GM12878 (cell line): Measurements from ENCODE around the gene ADSS1. TPM values are rescaled to one million over a fixed set of nuclear protein-coding genes. Genes with fewer than 3 reads are reported as not detected.

ENCODE experiments used
- ATAC-seq: fragments of 200-7000 bp; cut with Tn5 transposase; 3 replicates; pipeline ENCODE4 v1.9.1; 2020; ENCODE audit warnings: mild to moderate bottlenecking, moderate library complexity
- BruUV-seq: library from RNA; stranded (reverse); fragments of 400-500 nt; replicated peaks from 2 replicates; lab custom pipeline; 2021; lab: Mats Ljungman, UMichigan
- CTCF ChIA-PET: fragments of 300-600 bp; sonication (Branson Sonifier 250); formaldehyde crosslinking; extraction: SDS; loops from one replicate; lab custom pipeline; 2021; ENCODE audit warnings: inconsistent platforms; lab: Yijun Ruan, JAX
- POLR2A ChIA-PET: fragments of 350-600 bp; formaldehyde crosslinking; extraction: SDS; loops from one replicate; lab custom pipeline; 2021; ENCODE audit warnings: inconsistent platforms; lab: Charles Lee
- RAD21 ChIA-PET: fragments of 300-600 bp; sonication (Branson Sonifier 250); formaldehyde crosslinking; loops from one replicate; lab custom pipeline; 2023; ENCODE audit warnings: antibody characterized with exemption; ENCODE audit not compliant: unreplicated experiment; lab: Charles Lee
- SMC1A ChIA-PET: fragments of 300-600 bp; sonication (Branson Sonifier 250); formaldehyde crosslinking; loops from one replicate; lab custom pipeline; 2023; ENCODE audit not compliant: unreplicated experiment, uncharacterized antibody; lab: Charles Lee
- DNase-seq: peaks from one replicate; pipeline ENCODE4 v3.0.0-alpha.2; 2011; ENCODE audit warnings: low read depth, low spot score
- FAIRE-seq: peaks from 3 replicates; lab custom pipeline; 2011; peaks lifted over from hg19 to GRCh38; lab: Jason Lieb, UNC
- H2AFZ ChIP-seq: 2 replicates; pipeline ENCODE4 v1.6.0; 2011; ENCODE audit warnings: low read depth, low read length, control low read depth; ENCODE audit not compliant: control insufficient read depth
- H3K27ac ChIP-seq: 2 replicates; pipeline ENCODE4 v1.5.1; 2011; ENCODE audit warnings: control low read depth; ENCODE audit not compliant: control insufficient read depth, insufficient read depth
- H3K27me3 ChIP-seq, 2 experiments: replicated peaks in 1 of 2; 2 replicates each; pipeline versions ENCODE4 v1.6.0 to v1.6.1; 2011; ENCODE audit warnings: low read length in 1 of 2; ENCODE audit not compliant: control insufficient read depth in 2 of 2, insufficient read depth in 2 of 2
- H3K36me3 ChIP-seq, 2 experiments: 2 replicates each; pipeline ENCODE4 v1.5.1; 2011; ENCODE audit warnings: low read length in 1 of 2; ENCODE audit not compliant: control insufficient read depth in 2 of 2, insufficient read depth in 2 of 2
- H3K4me1 ChIP-seq: 2 replicates; pipeline ENCODE4 v1.6.1; 2011; ENCODE audit warnings: mild to moderate bottlenecking, low read length, moderate library complexity, mixed read lengths; ENCODE audit not compliant: control insufficient read depth, insufficient read depth
- H3K4me2 ChIP-seq: 2 replicates; pipeline ENCODE4 v1.6.0; 2011; ENCODE audit warnings: control low read depth; ENCODE audit not compliant: control insufficient read depth, insufficient read depth
- H3K4me3 ChIP-seq: fragments of 200-600 bp; sonication (generic); 2 replicates; pipeline ENCODE4 v1.5.1; 2016
- H3K79me2 ChIP-seq: 2 replicates; pipeline ENCODE4 v1.6.0; 2011; ENCODE audit warnings: low read length; ENCODE audit not compliant: control insufficient read depth, insufficient read depth
- H3K9ac ChIP-seq: 2 replicates; pipeline ENCODE4 v1.8.0; 2011; ENCODE audit warnings: low read length, control low read depth, mixed read lengths; ENCODE audit not compliant: control insufficient read depth, insufficient read depth
- H3K9me3 ChIP-seq: replicated peaks from 3 replicates; pipeline ENCODE4 v1.5.1; 2011; ENCODE audit warnings: mild to moderate bottlenecking, low read length; ENCODE audit not compliant: control insufficient read depth, insufficient read depth
- H4K20me1 ChIP-seq: 2 replicates; pipeline ENCODE4 v1.6.0; 2011; ENCODE audit not compliant: control insufficient read depth, insufficient read depth
- ASH2L ChIP-seq: fragments of 300-600, 200-600 bp; sonication (generic); IDR thresholded peaks from 2 replicates; pipeline ENCODE4 v1.6.1; 2017; ENCODE audit warnings: low read depth, mild to moderate bottlenecking, borderline replicate concordance
- ATF7 ChIP-seq: fragments of 450-650 bp; IDR thresholded peaks from 2 replicates; pipeline ENCODE4 v1.6.1; 2016; ENCODE audit warnings: low read depth, mild to moderate bottlenecking
- BACH1 ChIP-seq: fragments of 450-650 bp; IDR thresholded peaks from 2 replicates; pipeline ENCODE4 v1.6.1; 2017; ENCODE audit warnings: mild to moderate bottlenecking, borderline replicate concordance
- BCL11A ChIP-seq: IDR thresholded peaks from 2 replicates; pipeline ENCODE4 v1.6.1; 2011; ENCODE audit warnings: low read depth, low read length
- DPF2 ChIP-seq: fragments of 450-650 bp; IDR thresholded peaks from 2 replicates; pipeline ENCODE4 v1.6.1; 2017; ENCODE audit warnings: mild to moderate bottlenecking
- HDGF ChIP-seq: fragments of 450-650 bp; IDR thresholded peaks from 2 replicates; pipeline ENCODE4 v1.6.1; 2016; ENCODE audit warnings: antibody characterized with exemption
- KLF5 ChIP-seq: fragments of 450-650 bp; IDR thresholded peaks from 2 replicates; pipeline ENCODE4 v1.6.1; 2014; ENCODE audit warnings: mild to moderate bottlenecking; ENCODE audit not compliant: partially characterized antibody
- MYB ChIP-seq: fragments of 150-350 bp; IDR thresholded peaks from 2 replicates; pipeline ENCODE4 v1.6.1; 2014; ENCODE audit warnings: mild to moderate bottlenecking, low read depth, low read length, borderline replicate concordance
- MYC ChIP-seq: IDR thresholded peaks from 2 replicates; pipeline ENCODE4 v1.6.1; 2011; ENCODE audit warnings: mild to moderate bottlenecking, low read length, moderate library complexity, inconsistent platforms; ENCODE audit not compliant: insufficient read depth, insufficient replicate concordance, insufficient read length, severe bottlenecking
- NFXL1 ChIP-seq: fragments of 450-650 bp; IDR thresholded peaks from 2 replicates; pipeline ENCODE4 v1.6.1; 2017; ENCODE audit warnings: antibody characterized with exemption, mild to moderate bottlenecking, borderline replicate concordance
- PAX8 ChIP-seq: fragments of 450-650 bp; IDR thresholded peaks from 2 replicates; pipeline ENCODE4 v1.6.1; 2017; ENCODE audit warnings: mild to moderate bottlenecking, moderate library complexity
- RAD51 ChIP-seq: fragments of 450-650 bp; IDR thresholded peaks from 2 replicates; pipeline ENCODE4 v1.6.1; 2016; ENCODE audit warnings: moderate library complexity, mild to moderate bottlenecking, inconsistent platforms
- RB1 ChIP-seq: fragments of 450-650 bp; formaldehyde crosslinking; IDR thresholded peaks from 2 replicates; pipeline ENCODE4 v1.6.1; 2017; ENCODE audit warnings: mild to moderate bottlenecking, borderline replicate concordance
- RCOR1 ChIP-seq: conservative IDR thresholded peaks from 2 replicates; pipeline ENCODE4 v1.6.1; 2012; ENCODE audit warnings: low read depth, low read length, improper control_type of control experiment
- WGBS: methylation state at CpG from one replicate; pipeline ENCODE4 v1.1.6; 2016; ENCODE audit warnings: low lambda C conversion rate; ENCODE audit not compliant: insufficient replicate concordance, insufficient coverage; ENCODE audit errors: missing lambda C conversion rate; 5-methylcytosine and 5-hydroxymethylcytosine counted together
- in situ Hi-C: fragments of 300-500 bp; cut with MboI; formaldehyde crosslinking; loops from 9 replicates; pipeline ENCODE4 v1.14.3; 2018; ENCODE audit warnings: mixed read lengths
- intact Hi-C: fragments of 100-400 bp; cut with micrococcal nuclease; formaldehyde crosslinking; loops from one replicate; pipeline ENCODE4 v1.14.2; 2022; ENCODE audit not compliant: unreplicated experiment
- polyA plus RNA-seq, 11 experiments: library from polyadenylated mRNA; depleted of rRNA in 4 of 11; unstranded in 6 of 11; stranded (reverse) in 5 of 11; fragments of >200 nt; fragmentation: Nextera tagmentation in 4 of 11; fragmentation: Illumina TruSeq in 1 of 11; extraction: Ambion mirVana in 4 of 11; extraction: Trizol in 1 of 11; gene quantifications; 1 replicate in 1 of 11; 2 replicates in 10 of 11; pipeline versions ENCODE4 v1.2.1 to v1.2.3, GENCODE V29; 2011 to 2016; ENCODE audit warnings: inconsistent platforms in 2 of 11, missing spikeins in 2 of 11, low read depth in 1 of 11
- total RNA-seq, 4 experiments: library from RNA; depleted of rRNA in 3 of 4; stranded (reverse); fragments of >200 nt in 3 of 4; fragmentation: Illumina TruSeq in 1 of 4; extraction: Trizol in 1 of 4; gene quantifications; 2 replicates each; pipeline versions ENCODE4 v1.2.1 to v1.2.3, GENCODE V29; 2013 to 2021
- TF ChIP-seq, protein P1 (sequence below): IDR thresholded peaks from 2 replicates; pipeline ENCODE4 v1.6.1; 2012; ENCODE audit warnings: mild to moderate bottlenecking, low read depth, low read length

The ADSS1 gene
- total and polyA plus RNA-seq, 10 of the 15 experiments (the other 5 are each of a cell fraction or from before 2014, with no cell fraction given) = 0.11 to 0.45 (median 0.28) TPM; not detected in 5

DNA sequence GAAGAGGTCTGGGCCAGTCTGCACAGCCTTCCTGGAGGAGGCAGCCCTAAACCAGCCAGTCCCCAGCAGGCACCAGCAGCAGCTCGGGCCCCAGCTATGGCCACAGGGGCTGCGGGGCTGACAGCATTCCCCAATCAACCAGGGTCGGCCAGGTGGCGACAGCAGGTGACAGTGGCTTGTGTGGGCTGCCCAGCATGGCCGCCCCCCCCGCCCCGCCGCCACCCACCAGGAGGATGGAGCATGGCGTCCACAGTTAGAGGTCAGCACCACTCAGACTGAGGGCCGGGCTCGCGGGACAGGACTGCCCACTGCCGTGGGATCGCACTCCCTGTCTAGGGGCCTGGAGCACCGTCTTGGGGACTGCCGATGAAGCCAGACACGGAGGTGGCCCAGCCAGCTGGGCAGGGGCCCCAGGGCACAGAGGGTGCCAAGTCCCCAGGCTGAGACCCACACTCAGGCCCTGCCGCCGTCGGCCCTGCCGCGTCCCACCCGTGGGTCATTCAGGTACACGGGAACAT lies 56.5 kb downstream of the ADSS1 start:
- no peaks in the 10 kb centered on the region for H3K27me3 ChIP-seq
- no peak overlapping the region for H3K9ac ChIP-seq
- ChIA-PET CTCF (no interaction called here), SMC1A (no interaction called here), POLR2A (no interaction called here), RAD21 (no interaction called here)
- no peak overlapping the region for H3K4me2 ChIP-seq
- no peak overlapping the region for H3K27ac ChIP-seq
- H3K79me2 ChIP-seq = no peaks in the 10 kb centered on the region
- H2AFZ ChIP-seq = no peak overlapping the region
- no peak for ATAC-seq
- H4K20me1 ChIP-seq = no peaks in the 10 kb centered on the region
- H3K36me3 ChIP-seq = peaks cover 0 to 6% of the 10 kb centered on the region in 2 experiments; a peak in 2 of 4 replicates
- no peaks in the 10 kb centered on the region for H3K9me3 ChIP-seq
- intact Hi-C loops (no loop called here), in situ Hi-C loops (no loop called here)
- FAIRE-seq = no peak
- DNase-seq = no peak
- no peak overlapping the region for H3K4me3 ChIP-seq
- TF ChIP-seq RAD51 (no peak), NFXL1 (no peak), ASH2L (no peak), BACH1 (no peak), MYB (no peak), ATF7 (no peak), DPF2 (no peak), RB1 (no peak), MYC (no peak), HDGF (no peak), KLF5 (no peak), RCOR1 (no peak), BCL11A (no peak), PAX8 (no peak)
- TF ChIP-seq, protein P1, sequence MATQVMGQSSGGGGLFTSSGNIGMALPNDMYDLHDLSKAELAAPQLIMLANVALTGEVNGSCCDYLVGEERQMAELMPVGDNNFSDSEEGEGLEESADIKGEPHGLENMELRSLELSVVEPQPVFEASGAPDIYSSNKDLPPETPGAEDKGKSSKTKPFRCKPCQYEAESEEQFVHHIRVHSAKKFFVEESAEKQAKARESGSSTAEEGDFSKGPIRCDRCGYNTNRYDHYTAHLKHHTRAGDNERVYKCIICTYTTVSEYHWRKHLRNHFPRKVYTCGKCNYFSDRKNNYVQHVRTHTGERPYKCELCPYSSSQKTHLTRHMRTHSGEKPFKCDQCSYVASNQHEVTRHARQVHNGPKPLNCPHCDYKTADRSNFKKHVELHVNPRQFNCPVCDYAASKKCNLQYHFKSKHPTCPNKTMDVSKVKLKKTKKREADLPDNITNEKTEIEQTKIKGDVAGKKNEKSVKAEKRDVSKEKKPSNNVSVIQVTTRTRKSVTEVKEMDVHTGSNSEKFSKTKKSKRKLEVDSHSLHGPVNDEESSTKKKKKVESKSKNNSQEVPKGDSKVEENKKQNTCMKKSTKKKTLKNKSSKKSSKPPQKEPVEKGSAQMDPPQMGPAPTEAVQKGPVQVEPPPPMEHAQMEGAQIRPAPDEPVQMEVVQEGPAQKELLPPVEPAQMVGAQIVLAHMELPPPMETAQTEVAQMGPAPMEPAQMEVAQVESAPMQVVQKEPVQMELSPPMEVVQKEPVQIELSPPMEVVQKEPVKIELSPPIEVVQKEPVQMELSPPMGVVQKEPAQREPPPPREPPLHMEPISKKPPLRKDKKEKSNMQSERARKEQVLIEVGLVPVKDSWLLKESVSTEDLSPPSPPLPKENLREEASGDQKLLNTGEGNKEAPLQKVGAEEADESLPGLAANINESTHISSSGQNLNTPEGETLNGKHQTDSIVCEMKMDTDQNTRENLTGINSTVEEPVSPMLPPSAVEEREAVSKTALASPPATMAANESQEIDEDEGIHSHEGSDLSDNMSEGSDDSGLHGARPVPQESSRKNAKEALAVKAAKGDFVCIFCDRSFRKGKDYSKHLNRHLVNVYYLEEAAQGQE = no peak
- no TSS peak for BruUV-seq
- H3K4me1 ChIP-seq = no peaks in the 10 kb centered on the region
- 98% methylated on average over 24 of the region's 24 CpGs for WGBS
